Measurements from ENCODE around the gene EIF5A.

Gene EIF5A

DNA sequence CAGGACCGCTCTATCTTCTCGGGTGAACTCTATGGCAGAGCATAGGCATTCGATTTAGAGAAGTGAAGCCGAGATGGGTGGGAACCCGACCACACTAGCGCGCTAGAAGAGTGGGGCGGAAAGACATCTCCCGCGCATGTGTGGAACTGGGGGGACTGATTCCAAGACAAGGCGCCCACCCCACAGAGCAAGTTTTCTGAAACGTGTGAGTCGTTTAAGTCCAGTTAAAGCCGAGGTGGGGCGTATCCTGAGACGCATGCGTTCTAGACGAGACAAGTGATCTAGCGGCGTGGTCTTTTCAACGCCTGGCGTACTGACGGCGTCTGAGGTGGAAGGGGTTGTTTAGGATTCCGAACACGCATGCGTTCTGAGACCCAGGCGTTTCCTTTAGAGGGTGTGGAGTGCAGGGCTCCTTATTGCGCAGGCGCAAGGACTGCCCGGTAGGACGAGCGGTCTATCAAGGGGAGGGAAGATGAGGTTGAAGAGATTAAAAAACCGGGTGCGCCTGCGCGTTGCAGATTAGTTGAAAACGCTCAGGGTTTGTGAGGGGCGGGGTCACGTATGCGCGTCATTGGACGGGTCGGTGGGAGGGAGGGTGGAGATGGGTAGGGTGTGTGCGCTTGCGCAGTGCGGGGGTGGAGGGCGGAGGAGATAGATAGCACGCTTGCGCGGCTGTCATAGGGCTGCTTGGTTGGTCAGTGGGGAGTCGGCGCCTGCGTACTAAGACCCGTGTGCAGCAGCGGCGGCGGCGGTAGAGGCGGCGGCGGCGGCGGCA, at the start of gene EIF5A:
Gene EIF5A (plus strand): TSS at position 718 of the 775 bp plus-strand sequence. CDS start 2,008 bp downstream, outside the sequence.
- H3K4me3 ChIP-seq (ENCODE audit: low read depth, low read length), result peak within 1 kb of the TSS; percentile 60
- H3K36me3 ChIP-seq, result peaks cover 33% of the 10 kb centered on the region
- peak within 1 kb of the TSS; percentile 96 for H3K27ac ChIP-seq
- H3K9me3 ChIP-seq (ENCODE audit: severe bottlenecking), result peaks cover 3% of the 10 kb centered on the region
- H3K27me3 ChIP-seq (ENCODE audit: insufficient read depth, low read depth, severe bottlenecking), result no peaks in the 10 kb centered on the region
- peak; percentile 100 for DNase-seq
- TF ChIP-seq, protein P1, sequence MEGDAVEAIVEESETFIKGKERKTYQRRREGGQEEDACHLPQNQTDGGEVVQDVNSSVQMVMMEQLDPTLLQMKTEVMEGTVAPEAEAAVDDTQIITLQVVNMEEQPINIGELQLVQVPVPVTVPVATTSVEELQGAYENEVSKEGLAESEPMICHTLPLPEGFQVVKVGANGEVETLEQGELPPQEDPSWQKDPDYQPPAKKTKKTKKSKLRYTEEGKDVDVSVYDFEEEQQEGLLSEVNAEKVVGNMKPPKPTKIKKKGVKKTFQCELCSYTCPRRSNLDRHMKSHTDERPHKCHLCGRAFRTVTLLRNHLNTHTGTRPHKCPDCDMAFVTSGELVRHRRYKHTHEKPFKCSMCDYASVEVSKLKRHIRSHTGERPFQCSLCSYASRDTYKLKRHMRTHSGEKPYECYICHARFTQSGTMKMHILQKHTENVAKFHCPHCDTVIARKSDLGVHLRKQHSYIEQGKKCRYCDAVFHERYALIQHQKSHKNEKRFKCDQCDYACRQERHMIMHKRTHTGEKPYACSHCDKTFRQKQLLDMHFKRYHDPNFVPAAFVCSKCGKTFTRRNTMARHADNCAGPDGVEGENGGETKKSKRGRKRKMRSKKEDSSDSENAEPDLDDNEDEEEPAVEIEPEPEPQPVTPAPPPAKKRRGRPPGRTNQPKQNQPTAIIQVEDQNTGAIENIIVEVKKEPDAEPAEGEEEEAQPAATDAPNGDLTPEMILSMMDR (IDR thresholded peaks at IDR 0.05; ENCODE audit: low read depth, low read length), result no peak

DNA sequence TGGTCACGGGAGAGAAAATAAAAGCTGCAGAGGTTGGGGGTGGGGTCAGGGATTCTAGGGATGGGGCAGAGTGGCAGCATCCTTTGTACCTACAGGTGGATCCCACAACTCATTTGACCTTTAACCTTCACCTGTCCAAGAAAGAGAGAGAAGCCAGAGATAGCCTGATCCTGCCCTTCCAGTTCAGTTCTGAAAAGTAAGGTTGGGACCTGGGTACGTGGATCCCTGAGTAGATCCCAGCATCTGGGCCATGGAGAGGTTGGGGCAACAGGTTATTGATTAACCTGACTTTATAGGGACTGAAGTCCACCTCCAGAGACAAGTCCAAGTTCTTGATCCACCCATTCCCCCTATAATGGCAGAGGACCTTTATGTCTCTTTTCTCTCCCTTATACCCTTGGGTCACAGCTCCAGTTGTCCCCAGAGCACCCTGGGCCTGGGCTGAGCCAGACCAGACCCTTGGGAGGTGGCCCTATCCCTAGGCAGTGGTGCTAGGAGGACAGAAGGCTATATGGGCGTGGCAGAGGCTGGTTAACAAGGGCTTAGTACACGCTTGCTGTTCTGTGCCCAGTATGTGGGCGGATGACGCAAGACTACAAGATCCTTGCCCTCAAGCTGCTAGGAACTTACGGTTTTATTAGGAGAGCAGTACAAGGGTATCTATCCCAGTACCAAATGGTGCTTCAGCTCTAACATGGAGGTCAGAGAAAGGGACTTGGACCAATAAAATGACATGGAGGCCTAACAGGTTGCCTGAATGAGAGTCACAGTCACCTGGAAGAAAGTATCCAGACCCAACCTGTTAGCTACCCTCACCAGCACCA, 48.5 kb upstream of the EIF5A start:
- no peak for DNase-seq
- TF ChIP-seq, protein P1 (IDR thresholded peaks at IDR 0.05; ENCODE audit: low read depth, low read length), result no peak
- Histone ChIP-seq H3K9me3 (ENCODE audit: severe bottlenecking) (no peaks in the 10 kb centered on the region), H3K36me3 (peaks cover 58% of the 10 kb centered on the region), H3K27me3 (ENCODE audit: insufficient read depth, low read depth, severe bottlenecking) (no peaks in the 10 kb centered on the region), H3K27ac (no peak overlapping the region), H3K4me3 (ENCODE audit: low read depth, low read length) (no peak overlapping the region)

- DNase-seq, result no peak
- no peaks in the 10 kb centered on the region for H3K27me3 ChIP-seq (ENCODE audit: insufficient read depth, low read depth, severe bottlenecking)
- H3K36me3 ChIP-seq, result peaks cover 52% of the 10 kb centered on the region
- H3K27ac ChIP-seq, result no peak overlapping the region
- H3K9me3 ChIP-seq (ENCODE audit: severe bottlenecking), result no peaks in the 10 kb centered on the region
- H3K4me3 ChIP-seq (ENCODE audit: low read depth, low read length), result no peak overlapping the region
- TF ChIP-seq, protein P1 (IDR thresholded peaks at IDR 0.05; ENCODE audit: low read depth, low read length), result no peak
These were observed 47.9 kb upstream of the EIF5A start for GRCh38 chr17:7259555-7259889.

- no peak overlapping the region for H3K4me3 ChIP-seq (ENCODE audit: low read depth, low read length)
- no peaks in the 10 kb centered on the region for H3K27me3 ChIP-seq (ENCODE audit: insufficient read depth, low read depth, severe bottlenecking)
- H3K27ac ChIP-seq, result peak overlapping the region; percentile 71
- DNase-seq, result no peak
- no peaks in the 10 kb centered on the region for H3K9me3 ChIP-seq (ENCODE audit: severe bottlenecking)
- H3K36me3 ChIP-seq, result peaks cover 46% of the 10 kb centered on the region
- TF ChIP-seq, protein P1 (IDR thresholded peaks at IDR 0.05; ENCODE audit: low read depth, low read length), result no peak
These were observed 47.3 kb upstream of the EIF5A start for GRCh38 chr17:7260151-7260550.

DNA sequence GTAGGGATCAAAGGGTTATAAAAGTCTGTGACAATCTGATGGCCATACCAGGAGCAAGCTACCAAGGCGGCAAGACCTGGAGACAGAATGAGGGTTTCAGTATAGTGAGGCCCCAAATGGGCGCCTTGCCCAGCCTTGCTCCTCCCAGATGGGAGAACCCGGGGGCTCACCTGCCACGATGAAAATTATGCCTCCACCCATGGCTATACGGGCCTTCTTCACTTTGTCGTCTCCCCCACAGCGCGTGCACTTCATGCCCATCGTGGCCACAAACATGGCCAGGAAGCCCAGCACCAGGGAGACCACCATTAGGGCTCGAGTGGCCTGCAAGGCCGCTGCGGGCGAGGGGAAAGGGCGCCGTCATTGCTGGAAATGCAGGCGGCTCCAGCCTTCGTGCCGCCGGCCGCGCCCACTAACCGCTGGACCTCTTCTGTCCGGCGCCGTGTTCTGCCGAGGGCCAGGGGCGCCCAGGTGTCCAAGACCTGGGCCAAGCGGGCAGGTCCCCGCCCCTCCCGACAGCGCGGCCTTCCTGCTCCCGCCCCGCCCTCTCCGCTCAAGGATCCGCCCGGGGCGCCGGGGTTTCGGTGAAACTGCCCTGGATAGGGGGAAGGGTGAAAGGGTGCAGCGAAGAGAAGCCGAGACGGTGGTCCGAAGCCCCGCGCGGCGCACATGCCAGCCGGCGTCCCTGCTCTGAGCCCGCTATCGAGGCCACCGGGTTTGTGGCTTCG, 46.6 kb upstream of the EIF5A start:
- Histone ChIP-seq H3K27me3 (ENCODE audit: insufficient read depth, low read depth, severe bottlenecking) (no peaks in the 10 kb centered on the region), H3K9me3 (ENCODE audit: severe bottlenecking) (no peaks in the 10 kb centered on the region), H3K4me3 (ENCODE audit: low read depth, low read length) (peak overlapping the region; percentile 56), H3K36me3 (peaks cover 39% of the 10 kb centered on the region), H3K27ac (peak overlapping the region; percentile 71)
- DNase-seq, result peak; percentile 70
- TF ChIP-seq, protein P1 (IDR thresholded peaks at IDR 0.05; ENCODE audit: low read depth, low read length), result no peak

Measured in WERI-Rb-1 (cell line).